ENCODE data around the gene CD24.
"Not testable (repeated sequence)": the region's sequence is repeated elsewhere in the genome, so short reads cannot be mapped to it uniquely, and the experiment has no call there.

Gene CD24

DNA sequence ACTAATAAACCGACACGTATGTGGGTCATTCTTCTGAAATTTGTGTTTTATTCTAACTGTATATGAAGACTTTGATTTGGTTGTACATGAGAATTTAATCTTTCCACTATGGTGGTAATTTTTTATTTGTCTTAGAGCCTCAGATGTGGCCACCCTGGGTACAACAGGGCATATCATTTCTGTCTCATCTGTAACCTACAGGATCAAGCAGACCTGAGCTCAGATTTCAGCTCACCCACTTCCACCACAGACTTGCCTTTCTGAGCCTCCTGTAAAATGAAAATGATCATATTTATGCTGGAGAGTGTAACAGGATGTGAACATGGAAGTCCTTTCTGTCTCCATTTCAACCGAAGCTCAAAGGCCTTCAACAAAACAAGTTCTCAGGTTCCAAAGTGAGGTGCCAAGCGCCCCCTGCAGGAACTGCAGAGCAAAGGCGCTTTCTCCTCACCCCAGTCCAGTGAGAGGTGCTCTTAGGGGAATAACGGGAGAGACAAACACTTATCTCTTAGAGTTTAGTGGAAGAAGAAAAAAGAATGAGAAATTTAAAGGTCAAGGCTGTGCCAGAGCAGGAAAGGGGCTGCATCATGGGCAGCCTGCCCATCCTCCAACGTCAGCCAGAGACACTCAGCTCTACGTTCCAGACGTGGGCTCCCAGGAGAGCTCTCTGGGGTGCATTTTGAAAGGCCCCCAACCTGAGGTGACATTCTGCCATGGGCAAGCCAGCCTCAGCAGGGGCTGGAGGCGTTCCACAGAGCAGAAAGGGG, 23.0 kb upstream of the CD24 start:
- H3K4me3 ChIP-seq (replicated peaks; ENCODE audit: low read depth, low read length): no peak overlapping the region
- no peak for DNase-seq (ENCODE audit: extremely low read depth, insufficient read length)
- H3K36me3 ChIP-seq (ENCODE audit: control insufficient read depth, insufficient read depth, low read length): no peaks in the 10 kb centered on the region
- TF ChIP-seq, protein P1, sequence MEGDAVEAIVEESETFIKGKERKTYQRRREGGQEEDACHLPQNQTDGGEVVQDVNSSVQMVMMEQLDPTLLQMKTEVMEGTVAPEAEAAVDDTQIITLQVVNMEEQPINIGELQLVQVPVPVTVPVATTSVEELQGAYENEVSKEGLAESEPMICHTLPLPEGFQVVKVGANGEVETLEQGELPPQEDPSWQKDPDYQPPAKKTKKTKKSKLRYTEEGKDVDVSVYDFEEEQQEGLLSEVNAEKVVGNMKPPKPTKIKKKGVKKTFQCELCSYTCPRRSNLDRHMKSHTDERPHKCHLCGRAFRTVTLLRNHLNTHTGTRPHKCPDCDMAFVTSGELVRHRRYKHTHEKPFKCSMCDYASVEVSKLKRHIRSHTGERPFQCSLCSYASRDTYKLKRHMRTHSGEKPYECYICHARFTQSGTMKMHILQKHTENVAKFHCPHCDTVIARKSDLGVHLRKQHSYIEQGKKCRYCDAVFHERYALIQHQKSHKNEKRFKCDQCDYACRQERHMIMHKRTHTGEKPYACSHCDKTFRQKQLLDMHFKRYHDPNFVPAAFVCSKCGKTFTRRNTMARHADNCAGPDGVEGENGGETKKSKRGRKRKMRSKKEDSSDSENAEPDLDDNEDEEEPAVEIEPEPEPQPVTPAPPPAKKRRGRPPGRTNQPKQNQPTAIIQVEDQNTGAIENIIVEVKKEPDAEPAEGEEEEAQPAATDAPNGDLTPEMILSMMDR (IDR thresholded peaks at IDR 0.05; ENCODE audit: insufficient read depth, low read length, poor library complexity, severe bottlenecking): peak; percentile 98
- no peaks in the 10 kb centered on the region; the same call in 1 of the 2 replicates for H3K27me3 ChIP-seq (replicated peaks; ENCODE audit: control insufficient read depth, insufficient read depth, low read length)

- Histone ChIP-seq H3K4me3 (replicated peaks; ENCODE audit: low read depth, low read length) (no peak overlapping the region), H3K27me3 (replicated peaks; ENCODE audit: control insufficient read depth, insufficient read depth, low read length) (no peaks in the 10 kb centered on the region; the same call in 1 of the 2 replicates), H3K36me3 (ENCODE audit: control insufficient read depth, insufficient read depth, low read length) (no peaks in the 10 kb centered on the region)
- no peak for DNase-seq (ENCODE audit: extremely low read depth, insufficient read length)
- TF ChIP-seq, protein P1 (IDR thresholded peaks at IDR 0.05; ENCODE audit: insufficient read depth, low read length, poor library complexity, severe bottlenecking): no peak
These were observed 21.1 kb upstream of the CD24 start for GRCh38 chr6:106995640-106996039.

- H3K27me3 ChIP-seq (replicated peaks; ENCODE audit: control insufficient read depth, insufficient read depth, low read length); DNase-seq (ENCODE audit: extremely low read depth, insufficient read length); H3K36me3 ChIP-seq (ENCODE audit: control insufficient read depth, insufficient read depth, low read length); H3K4me3 ChIP-seq (replicated peaks; ENCODE audit: low read depth, low read length): not testable (repeated sequence)
These were observed 15.2 kb upstream of the CD24 start for GRCh38 chr6:106989737-106990136.

DNA sequence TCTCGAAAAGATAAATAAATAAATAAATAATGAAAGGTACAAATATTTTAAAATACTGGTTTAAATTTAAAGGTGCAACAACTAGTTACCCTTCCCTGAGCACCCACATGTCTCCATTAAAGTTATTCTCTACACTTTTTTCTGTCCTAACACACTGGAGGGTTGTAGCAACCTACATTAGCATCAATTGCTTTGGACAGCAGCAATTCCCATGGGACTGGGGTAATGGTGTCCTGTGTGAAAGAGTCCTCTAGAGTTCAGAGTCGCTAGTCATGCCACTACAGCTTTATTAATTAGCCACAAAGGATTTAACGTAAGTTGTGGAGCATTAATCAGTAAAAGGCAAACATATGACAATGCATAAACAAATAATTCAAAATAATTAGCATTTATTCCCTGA, 14.1 kb upstream of the CD24 start:
- Histone ChIP-seq H3K27me3 (replicated peaks; ENCODE audit: control insufficient read depth, insufficient read depth, low read length) (no peaks in the 10 kb centered on the region), H3K4me3 (replicated peaks; ENCODE audit: low read depth, low read length) (no peak overlapping the region), H3K36me3 (ENCODE audit: control insufficient read depth, insufficient read depth, low read length) (no peaks in the 10 kb centered on the region)
- TF ChIP-seq, protein P1 (IDR thresholded peaks at IDR 0.05; ENCODE audit: insufficient read depth, low read length, poor library complexity, severe bottlenecking): no peak
- no peak for DNase-seq (ENCODE audit: extremely low read depth, insufficient read length)

DNA sequence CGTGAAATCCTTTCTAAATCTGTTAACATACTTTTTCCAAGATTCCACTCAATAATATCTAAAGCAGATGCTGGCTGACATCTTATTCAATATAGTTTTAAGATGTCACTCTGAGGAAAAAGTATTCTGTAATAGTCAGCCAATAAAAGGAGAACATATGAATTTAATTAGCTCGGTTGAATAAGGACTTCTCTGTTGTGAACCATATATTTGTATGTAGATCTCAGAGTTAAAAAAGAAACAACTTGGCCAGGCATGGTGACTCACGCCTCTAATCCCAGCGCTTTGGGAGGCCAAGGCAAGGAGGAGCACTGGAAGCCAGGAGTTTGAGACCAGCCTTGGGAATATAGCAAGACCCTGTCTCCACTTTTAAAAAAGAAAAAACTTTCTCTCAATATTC, 7.4 kb upstream of the CD24 start:
- H3K27me3 ChIP-seq (replicated peaks; ENCODE audit: control insufficient read depth, insufficient read depth, low read length): no peaks in the 10 kb centered on the region
- DNase-seq (ENCODE audit: extremely low read depth, insufficient read length): no peak
- no peak overlapping the region for H3K4me3 ChIP-seq (replicated peaks; ENCODE audit: low read depth, low read length)
- no peaks in the 10 kb centered on the region for H3K36me3 ChIP-seq (ENCODE audit: control insufficient read depth, insufficient read depth, low read length)
- TF ChIP-seq, protein P1 (IDR thresholded peaks at IDR 0.05; ENCODE audit: insufficient read depth, low read length, poor library complexity, severe bottlenecking): no peak

DNA sequence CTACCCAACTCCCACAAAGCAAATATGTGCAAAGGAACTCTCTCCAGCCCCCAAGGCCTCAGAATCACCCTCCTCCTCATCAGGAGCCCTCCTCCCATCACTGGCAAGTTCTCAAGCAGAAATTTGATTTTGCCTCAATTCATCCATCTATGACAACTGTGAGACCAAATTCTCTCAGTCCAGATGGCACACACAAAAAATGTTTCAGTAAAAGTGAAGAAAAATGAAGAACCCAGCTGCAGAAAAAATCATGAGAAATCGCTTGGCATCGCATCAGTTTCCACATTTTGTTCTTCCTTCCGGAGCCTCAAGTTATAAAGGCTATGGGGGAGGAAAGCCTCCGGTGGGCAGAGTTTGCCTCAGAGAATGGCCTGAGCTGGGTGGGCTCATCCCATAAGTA, 6.4 kb upstream of the CD24 start:
- DNase-seq (ENCODE audit: extremely low read depth, insufficient read length): no peak
- TF ChIP-seq, protein P1 (IDR thresholded peaks at IDR 0.05; ENCODE audit: insufficient read depth, low read length, poor library complexity, severe bottlenecking): no peak
- Histone ChIP-seq H3K27me3 (replicated peaks; ENCODE audit: control insufficient read depth, insufficient read depth, low read length) (no peaks in the 10 kb centered on the region), H3K36me3 (ENCODE audit: control insufficient read depth, insufficient read depth, low read length) (no peaks in the 10 kb centered on the region), H3K4me3 (replicated peaks; ENCODE audit: low read depth, low read length) (no peak overlapping the region)

All from GM06990 (cell line).